Peyer's patch (tissue), 4 donors: ENCODE measurements around the gene WWOX.

Experiments used
- CTCF ChIP-seq, 6 experiments: fragments of 450-650 bp in 4 of 6; fragments of 200-600 bp in 2 of 6; sonication (generic) in 1 of 6; IDR thresholded peaks; one replicate each; pipeline ENCODE4 v1.5.1; 2017 to 2019; ENCODE audit warnings: antibody characterized with exemption in 6 of 6, mild to moderate bottlenecking in 3 of 6, moderate library complexity in 1 of 6
- POLR2A ChIP-seq, 2 donors: fragments of 450-650 bp; IDR thresholded peaks; one replicate each; pipeline ENCODE4 v1.5.1; 2017; ENCODE audit warnings: antibody characterized with exemption in 2 of 2, mild to moderate bottlenecking in 2 of 2, moderate library complexity in 2 of 2

GRCh38 chr16:78750611-78751010, 651.2 kb downstream of the WWOX start:
- no peak for TF ChIP-seq CTCF (IDR thresholded peaks at IDR 0.05)
- no peak for TF ChIP-seq POLR2A (IDR thresholded peaks at IDR 0.05)
